GM18907 (cell line): ENCODE results near the gene LZTR1.
"Not testable (repeated sequence)": the region's sequence is repeated elsewhere in the genome, so short reads cannot be mapped to it uniquely, and the experiment has no call there.

Experiments used
- ATAC-seq: cut with Tn5 transposase; IDR thresholded peaks from one replicate; pipeline ENCODE4 v1.9.1; 2021; ENCODE audit warnings: mild to moderate bottlenecking, moderate library complexity; ENCODE audit not compliant: unreplicated experiment

LZTR1 gene

GRCh38 chr22:20994902-20995241 is 12.8 kb downstream of the LZTR1 start:
- no peak for ATAC-seq

DNA sequence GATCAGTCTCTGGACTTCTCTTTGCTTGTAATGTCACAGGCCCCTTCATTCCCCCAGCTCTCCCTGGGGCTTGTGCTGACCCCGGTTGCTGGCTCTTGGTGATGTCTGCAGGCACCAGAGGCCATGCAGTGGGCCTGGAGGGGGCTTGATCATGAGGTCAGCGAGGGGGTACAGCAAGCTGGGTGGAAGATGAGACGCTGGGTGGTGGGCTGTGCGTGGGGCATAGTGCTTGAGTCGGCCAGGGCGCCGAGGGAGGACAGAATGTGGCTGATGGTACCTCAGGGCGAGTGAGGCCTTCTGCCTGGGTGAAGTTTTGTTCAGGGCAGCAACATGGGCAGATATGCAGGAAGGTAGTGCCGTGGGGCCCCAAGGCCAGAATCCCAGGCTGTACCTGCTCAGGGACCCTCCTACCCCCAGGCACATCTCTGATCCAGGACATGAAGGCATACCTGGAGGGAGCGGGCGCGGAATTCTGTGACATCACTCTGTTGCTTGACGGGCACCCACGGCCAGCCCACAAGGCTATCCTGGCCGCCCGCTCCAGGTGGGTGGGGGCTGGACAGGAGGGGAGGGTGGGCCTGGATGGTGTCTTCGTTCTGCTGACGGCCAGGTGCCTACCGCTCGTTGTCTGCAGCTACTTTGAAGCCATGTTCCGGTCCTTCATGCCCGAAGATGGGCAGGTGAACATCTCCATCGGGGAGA is 13.4 kb downstream of the LZTR1 start:
- ATAC-seq, result no peak

DNA sequence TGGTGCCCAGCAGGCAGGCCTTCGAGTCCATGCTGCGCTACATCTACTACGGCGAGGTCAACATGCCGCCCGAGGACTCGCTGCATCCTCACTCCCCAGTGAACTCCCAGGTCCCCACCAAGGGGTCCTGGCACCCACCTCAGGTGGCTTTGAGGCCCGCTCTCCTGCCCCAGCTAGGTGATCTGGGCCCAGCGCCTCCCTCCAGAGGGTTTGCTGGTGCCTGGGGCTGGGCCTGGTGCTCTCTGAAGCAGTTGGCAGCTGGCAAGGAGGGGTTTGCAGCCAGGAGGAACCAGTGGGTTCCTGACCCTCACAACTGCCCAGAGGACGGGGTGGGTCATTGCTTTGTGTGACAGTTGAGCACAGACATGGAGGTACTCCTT is 13.9 kb downstream of the LZTR1 start:
- ATAC-seq, result no peak

DNA sequence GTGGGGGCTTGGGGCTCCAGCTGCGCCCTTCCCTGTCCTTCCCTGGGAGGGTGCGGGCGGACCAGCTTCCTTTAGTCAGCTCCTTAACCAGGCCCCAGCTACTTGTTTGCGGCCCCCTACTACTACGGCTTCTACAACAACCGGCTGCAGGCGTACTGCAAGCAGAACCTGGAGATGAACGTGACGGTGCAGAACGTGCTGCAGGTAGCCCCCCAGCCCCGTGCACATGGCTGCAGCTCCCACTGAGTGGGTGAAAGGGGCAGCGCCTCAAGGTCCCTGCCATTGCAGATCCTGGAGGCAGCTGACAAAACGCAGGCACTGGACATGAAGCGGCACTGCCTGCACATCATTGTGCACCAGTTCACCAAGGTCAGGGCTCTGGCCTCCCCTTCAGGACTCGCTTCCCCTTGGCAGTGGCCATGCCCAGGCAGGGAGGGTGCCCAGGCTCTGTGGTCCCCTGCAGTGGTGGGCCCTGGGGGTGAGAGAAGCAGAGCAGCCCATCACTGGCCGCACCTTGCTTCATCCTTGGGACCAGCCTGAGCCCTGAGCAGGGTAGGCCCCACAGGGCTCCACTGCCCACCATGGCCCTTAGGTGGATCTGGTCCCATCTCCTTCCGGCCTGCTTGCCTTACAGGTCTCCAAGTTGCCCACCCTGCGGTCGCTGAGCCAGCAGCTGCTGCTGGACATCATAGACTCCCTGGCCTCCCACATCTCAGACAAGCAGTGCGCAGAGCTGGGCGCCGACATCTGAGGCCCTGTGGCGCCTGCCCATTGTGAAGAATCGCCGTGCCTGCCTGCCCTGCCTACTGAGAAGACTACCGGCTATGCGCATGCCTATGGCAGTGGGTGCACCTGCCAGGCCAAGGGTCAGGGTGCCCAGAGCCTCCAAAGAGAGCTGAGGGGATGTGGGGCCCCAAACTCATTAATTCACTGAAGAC is 14.8 kb downstream of the LZTR1 start:
- ATAC-seq, result no peak

DNA sequence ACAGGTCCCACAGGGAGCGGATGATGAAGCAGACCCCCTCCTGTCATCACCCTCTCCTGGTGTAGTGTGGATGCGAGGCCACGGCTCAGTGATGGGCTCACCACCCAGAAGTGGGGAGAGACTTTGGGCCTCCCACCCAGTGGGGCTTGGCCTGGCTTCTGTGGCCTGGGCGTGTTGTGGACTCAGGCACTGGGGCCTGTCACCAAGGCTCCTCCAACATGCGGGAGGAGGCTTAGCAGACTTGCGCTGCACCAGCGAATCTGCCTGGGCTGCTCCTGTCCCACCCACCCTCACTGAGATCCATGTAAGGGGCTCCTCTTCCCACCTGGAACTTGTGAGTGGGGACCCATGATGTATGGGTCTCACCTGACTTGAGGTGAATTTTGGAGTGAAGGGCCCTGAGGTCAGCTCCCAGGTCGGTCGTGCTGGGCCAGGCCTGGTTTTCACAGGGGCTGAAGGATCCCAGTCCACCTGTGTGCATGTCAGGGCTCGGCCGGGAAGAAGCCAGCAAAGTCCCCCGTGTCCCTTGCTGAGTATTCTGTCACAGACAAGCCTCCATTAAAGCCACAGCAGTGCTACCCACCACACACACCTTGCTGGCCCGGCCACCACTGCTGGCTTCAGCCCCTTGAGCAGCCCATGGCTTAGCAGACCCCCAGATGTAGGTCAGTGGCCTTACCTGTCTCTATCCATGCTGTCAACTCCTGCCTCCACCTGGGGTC is 15.6 kb downstream of the LZTR1 start:
- no peak for ATAC-seq

DNA sequence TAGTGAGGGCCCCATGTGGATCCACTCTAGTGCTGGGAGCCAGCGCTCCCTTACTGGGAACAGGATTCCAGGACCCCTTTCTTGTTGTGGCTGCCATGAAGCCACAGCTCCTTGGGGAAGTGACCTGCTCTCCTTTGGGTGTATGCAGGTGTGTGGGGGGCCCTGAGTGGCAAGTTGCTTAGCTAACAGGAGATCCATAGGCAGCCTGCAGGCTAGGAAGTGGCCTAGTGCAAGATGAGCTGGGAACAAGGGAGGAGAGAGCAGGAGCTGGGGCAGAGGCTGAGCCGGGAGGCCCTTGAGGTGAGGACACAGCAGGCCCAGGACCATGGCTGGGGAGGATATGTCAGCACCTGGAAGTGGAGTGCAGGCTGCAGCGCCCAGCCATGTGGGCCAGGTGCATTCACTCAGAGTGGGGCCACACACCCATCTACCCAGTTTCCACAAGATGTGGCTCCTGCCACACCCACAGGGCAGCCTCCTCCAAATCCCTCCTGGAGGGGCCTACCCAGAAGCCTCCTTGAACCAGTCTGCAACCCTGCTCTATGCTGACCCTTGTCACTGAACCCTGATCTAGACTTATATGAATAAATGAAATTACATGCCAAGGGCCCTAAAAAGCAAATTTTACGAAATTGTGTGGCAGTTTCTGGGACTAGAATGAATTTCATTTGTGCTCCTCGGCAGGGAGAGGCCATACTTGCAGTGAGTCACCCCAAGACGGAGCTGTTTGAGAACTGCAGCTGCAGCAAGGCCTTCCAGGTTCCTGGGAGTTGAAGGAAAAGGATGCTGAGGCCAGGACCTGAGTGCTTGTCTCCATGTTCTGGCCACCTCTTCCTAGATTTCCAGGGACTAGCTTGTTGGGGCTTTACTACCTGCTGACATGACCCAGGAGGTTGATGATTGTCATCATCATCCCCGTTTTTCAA is 16.6 kb downstream of the LZTR1 start:
- no peak for ATAC-seq

GRCh38 chr22:20999350-21000206 is 17.5 kb downstream of the LZTR1 start:
- ATAC-seq, result no peak

DNA sequence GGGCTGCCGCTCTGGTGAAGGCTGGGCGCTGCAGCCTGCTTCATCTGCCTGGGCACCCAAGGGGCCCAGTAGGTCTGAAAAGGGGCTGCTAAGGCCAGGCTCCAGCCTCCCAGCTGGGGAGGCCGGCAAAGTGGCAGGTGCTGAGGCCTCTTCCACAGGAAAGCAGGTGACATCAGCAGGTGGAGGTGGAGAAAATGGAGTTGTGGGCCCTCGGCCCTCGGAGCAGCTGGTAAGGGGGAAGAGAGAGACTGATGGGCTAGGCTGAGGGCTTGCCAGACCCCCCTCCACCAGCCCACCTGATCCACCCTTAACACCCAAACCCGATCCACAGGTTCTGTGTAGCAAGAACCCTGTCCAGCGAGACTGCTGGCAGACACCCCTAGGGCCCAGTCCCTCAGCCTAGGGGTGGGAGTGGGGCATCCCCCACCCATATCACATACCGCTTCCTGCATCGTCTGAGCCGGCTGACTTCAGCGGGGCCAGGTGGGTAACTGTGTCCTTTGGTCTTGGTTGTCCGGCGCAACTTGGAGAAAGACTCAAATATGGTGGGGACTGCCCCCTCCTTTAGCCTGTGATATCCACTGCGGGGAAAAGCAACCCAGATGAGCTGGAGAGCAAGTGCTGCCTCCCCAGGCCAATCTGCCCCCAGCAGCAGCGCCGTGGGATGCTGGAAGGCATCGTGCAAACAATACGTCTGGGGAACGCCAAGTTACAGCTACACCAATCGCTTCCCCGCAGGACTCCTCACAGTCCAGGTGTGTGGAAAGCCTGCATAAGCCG is 18.3 kb downstream of the LZTR1 start:
- no peak for ATAC-seq

- ATAC-seq, result no peak
Observed at GRCh38 chr22:21000987-21001600, 19.0 kb downstream of the LZTR1 start.

DNA sequence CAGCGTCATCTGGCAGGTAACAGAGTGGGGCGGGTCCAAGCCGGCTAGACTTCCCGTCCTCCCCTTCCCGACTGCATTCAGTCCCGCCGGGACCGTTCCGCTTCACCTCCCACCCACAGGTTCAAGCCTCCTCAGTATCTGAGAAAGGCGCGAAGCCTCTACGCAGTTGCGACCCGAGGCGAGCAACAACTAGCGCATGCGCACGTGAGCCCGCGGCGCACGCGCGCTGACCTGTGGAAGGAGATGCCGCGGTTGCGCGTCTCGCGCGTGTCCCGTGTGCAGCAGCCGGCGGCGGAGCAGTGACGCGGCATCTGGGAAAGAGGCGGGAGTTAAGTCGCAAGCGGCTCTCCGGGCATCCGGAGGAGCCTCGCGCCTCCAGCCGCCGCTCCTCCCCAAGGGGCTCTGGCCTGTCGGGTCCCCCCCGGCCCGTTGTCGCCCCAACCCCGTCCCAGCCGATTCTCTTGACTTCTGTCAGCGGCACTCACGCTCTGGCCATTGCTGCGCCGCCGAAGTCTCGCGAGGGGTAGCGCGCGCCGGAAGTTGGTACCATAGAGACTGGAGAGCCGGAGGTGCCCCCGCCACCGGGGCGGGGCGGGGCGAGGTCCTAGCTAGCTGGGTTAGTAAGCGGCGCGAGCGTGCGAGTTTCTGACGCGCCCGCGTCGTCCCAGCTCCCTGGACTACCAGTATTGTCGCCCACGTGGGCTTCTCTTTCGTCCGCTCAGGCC is 19.7 kb downstream of the LZTR1 start, which contains the start of gene THAP7:
THAP7 (minus strand) TSS at position 518 of the 725 bp plus-strand sequence; CDS start at position 311, 207 bp downstream.
- peak; percentile 89 for ATAC-seq

GRCh38 chr22:21003782-21004181 is 21.7 kb downstream of the LZTR1 start:
- ATAC-seq, result no peak

DNA sequence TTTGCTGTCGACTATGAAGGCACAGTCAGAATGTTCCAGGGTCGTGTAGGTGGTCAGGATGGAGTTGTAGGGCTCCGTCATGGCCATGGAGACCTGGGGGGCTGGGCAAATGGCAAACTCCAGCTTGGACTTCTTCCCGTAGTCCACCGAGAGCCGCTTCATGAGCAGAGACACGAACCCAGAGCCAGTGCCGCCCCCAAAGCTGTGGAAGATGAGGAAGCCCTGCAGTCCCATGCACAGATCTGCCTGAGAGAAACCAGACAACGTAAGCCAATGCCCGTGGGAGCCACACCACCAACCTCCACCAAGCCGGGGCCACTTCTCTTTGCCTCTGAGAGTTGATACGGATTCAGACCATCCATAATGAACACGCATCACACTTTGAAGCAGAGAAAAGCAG is 27.1 kb downstream of the LZTR1 start:
- ATAC-seq, result not testable (repeated sequence)

- no peak for ATAC-seq
Observed at GRCh38 chr22:21009638-21010425, 27.7 kb downstream of the LZTR1 start.

- ATAC-seq, result no peak
Observed at GRCh38 chr22:21010426-21011113, 28.5 kb downstream of the LZTR1 start.

- no peak for ATAC-seq
Observed at GRCh38 chr22:21012446-21013407, 30.6 kb downstream of the LZTR1 start.
